Measurements from ENCODE around the gene CLASP1. TPM values are rescaled to one million over a fixed set of nuclear protein-coding genes. Genes with fewer than 3 reads are reported as not detected.

The CLASP1 gene
- total RNA-seq, 2 experiments from 2014 or later, result 60.3 to 61.4 TPM

DNA sequence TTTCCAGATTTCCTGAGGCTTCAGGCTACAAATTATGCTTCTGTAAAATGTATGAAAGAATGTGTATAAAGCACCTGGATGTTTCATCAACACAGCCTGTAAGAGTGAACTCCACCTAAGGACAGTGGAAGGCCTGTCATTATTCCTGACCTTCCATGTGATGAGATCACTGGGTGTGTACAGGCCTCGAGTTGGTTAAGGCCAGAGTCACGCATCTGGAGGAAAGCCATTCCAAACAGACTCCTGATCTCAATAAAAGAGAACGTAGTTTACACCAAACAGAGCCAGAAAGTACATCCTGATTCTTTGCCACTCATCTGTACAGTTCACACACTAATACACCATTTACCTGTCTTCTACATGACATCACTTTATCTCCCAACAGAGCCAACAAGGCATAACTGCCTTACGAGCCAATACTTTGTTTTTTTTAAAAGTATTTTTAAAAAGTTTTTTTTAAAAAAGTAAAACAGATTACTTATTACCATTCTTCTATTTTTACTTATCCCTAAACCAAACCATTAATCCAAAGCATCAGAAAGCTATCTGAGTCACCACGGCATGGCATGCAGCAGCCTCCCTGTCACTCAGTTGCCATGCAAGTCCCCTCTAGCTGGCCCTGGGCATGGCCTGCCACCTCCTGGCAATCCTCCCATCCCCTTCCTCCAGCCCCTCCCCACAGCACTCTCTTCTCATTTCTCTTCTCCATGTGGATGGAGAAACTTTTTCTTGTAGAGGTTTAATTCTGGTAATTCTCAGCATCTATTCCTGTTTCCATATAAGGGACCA lies 285.4 kb downstream of the CLASP1 start:
- TF ChIP-seq, protein P1, sequence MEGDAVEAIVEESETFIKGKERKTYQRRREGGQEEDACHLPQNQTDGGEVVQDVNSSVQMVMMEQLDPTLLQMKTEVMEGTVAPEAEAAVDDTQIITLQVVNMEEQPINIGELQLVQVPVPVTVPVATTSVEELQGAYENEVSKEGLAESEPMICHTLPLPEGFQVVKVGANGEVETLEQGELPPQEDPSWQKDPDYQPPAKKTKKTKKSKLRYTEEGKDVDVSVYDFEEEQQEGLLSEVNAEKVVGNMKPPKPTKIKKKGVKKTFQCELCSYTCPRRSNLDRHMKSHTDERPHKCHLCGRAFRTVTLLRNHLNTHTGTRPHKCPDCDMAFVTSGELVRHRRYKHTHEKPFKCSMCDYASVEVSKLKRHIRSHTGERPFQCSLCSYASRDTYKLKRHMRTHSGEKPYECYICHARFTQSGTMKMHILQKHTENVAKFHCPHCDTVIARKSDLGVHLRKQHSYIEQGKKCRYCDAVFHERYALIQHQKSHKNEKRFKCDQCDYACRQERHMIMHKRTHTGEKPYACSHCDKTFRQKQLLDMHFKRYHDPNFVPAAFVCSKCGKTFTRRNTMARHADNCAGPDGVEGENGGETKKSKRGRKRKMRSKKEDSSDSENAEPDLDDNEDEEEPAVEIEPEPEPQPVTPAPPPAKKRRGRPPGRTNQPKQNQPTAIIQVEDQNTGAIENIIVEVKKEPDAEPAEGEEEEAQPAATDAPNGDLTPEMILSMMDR (IDR thresholded peaks at IDR 0.05), result no peak
- ATAC-seq, result no peak
- Mint-ChIP-seq H3K9me3 (no peaks in the 10 kb centered on the region), H3K36me3 (ENCODE audit: low read depth) (peaks cover 16% of the 10 kb centered on the region), H3K4me3 (no peak overlapping the region), H3K4me1 (ENCODE audit: low read depth) (no peaks in the 10 kb centered on the region), H3K27me3 (no peaks in the 10 kb centered on the region), H3K27ac (no peak overlapping the region)
- POLR2A ChIA-PET, result interaction anchor here (1.0 kb wide), 1 partner anchor 167 kb away, joined by 3 read pairs; the partner anchor contains the start of gene RNU4ATAC
- no peak for DNase-seq
- CTCF ChIA-PET, result no interaction called here
- intact Hi-C loops (cut with micrococcal nuclease), result no loop called here

DNA sequence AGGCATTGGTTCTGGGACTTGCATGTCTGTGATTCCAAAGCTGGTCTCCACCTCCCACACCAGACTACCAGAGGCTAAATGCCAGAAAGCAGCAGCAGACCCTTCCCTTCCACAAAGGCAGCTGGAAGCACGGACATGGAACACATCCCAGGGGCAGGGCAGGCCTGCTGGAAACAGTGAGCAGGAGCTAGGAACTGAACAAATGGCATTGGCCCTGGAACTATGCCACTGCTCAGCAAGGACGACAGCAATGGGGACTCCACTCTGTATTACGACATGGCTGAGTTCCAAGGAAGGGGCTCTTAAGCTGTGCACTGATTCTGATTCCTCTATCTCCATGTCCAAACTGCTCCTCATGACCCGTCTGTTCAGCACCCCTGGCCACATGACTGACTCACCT lies 286.5 kb downstream of the CLASP1 start:
- intact Hi-C loops (cut with micrococcal nuclease), result no loop called here
- H3K27ac Mint-ChIP-seq, result no peak overlapping the region
- H3K9me3 Mint-ChIP-seq, result no peaks in the 10 kb centered on the region
- CTCF ChIA-PET, result no interaction called here
- no peak overlapping the region for H3K4me3 Mint-ChIP-seq
- POLR2A ChIA-PET, result no interaction called here
- peaks cover 16% of the 10 kb centered on the region for H3K36me3 Mint-ChIP-seq (ENCODE audit: low read depth)
- no peaks in the 10 kb centered on the region for H3K4me1 Mint-ChIP-seq (ENCODE audit: low read depth)
- DNase-seq, result no peak
- no peak for ATAC-seq
- TF ChIP-seq, protein P1 (IDR thresholded peaks at IDR 0.05), result no peak
- H3K27me3 Mint-ChIP-seq, result no peaks in the 10 kb centered on the region

DNA sequence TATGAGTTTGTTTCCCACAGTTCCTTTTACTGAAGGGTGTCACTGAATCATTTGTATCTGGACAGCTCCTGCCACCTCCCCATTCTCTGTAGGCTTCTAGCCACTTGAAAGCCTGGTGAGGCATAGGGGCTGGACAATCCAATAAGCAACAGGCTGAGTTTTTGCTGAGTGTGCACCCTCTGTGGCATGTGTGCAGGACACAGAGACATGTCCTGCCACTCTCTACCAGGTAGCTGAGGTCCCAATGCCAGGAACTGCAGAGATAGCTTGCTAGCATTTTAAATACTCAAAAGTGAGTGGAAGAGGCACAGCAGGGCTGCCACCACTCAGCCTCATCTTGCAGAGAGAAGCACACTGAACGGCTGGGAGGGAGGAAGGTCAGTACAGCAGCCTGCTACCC lies 287.0 kb downstream of the CLASP1 start:
- peaks cover 18% of the 10 kb centered on the region for H3K36me3 Mint-ChIP-seq (ENCODE audit: low read depth)
- CTCF ChIA-PET, result interaction anchor here (2.6 kb wide), 1 partner anchor 234 kb away, joined by 7 read pairs; no protein-coding TSS in a partner anchor
- H3K27me3 Mint-ChIP-seq, result no peaks in the 10 kb centered on the region
- H3K27ac Mint-ChIP-seq, result no peak overlapping the region
- ATAC-seq (no peak), DNase-seq (no peak)
- POLR2A ChIA-PET, result no interaction called here
- no peaks in the 10 kb centered on the region for H3K4me1 Mint-ChIP-seq (ENCODE audit: low read depth)
- TF ChIP-seq, protein P1 (IDR thresholded peaks at IDR 0.05), result no peak
- no peak overlapping the region for H3K4me3 Mint-ChIP-seq
- no peaks in the 10 kb centered on the region for H3K9me3 Mint-ChIP-seq
- intact Hi-C loops (cut with micrococcal nuclease), result no loop called here

DNA sequence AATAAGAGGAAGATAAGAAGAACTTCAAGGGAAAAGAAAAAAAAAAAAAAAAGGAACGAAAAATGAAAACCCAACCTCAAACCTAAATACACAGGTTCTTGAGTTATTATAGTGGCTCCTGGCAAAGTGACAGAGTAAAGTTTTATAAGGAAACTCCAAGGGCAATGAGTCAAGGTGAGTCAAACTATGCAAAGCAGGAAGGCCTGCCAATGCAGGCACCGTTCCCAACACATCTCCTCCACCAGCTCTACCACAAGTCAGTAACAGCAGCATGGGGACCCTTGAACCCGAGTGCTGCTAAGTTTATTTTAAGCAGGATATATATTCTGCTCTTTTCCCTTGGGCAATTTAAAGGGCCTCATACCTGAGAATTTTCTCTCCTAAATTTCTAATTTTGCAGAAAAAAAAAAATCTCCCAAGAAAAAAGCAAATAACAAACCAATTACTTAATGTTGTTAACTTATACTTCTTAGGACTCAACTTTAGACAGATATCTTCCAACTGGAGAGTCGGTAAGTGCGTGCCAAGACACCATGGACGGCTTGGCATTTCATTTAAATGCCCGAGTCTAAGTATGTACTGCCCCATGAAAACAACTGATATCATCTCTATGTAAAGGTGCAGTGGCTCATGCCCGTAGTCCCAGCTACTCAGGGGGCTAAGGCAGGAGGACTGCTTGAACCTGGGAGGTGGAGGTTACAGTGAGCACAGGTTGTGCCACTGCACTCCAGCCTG lies 288.5 kb downstream of the CLASP1 start:
- ChIA-PET POLR2A (no interaction called here), CTCF (interaction anchor here (2.6 kb wide), 1 partner anchor 232 kb away, joined by 7 read pairs; no protein-coding TSS in a partner anchor)
- TF ChIP-seq, protein P1 (IDR thresholded peaks at IDR 0.05), result no peak
- intact Hi-C loops (cut with micrococcal nuclease), result no loop called here
- Mint-ChIP-seq H3K36me3 (ENCODE audit: low read depth) (peaks cover 21% of the 10 kb centered on the region), H3K4me1 (ENCODE audit: low read depth) (no peaks in the 10 kb centered on the region), H3K4me3 (no peak overlapping the region), H3K27me3 (no peaks in the 10 kb centered on the region), H3K27ac (no peak overlapping the region), H3K9me3 (no peaks in the 10 kb centered on the region)
- DNase-seq (no peak), ATAC-seq (no peak)
